Measurements from ENCODE around the gene GPR139.

The GPR139 gene

GRCh38 chr16:20073203-20074098, at the start of gene GPR139:
Gene GPR139 (minus strand): TSS chr16:20073890. CDS start chr16:20073616, 274 bp downstream.
- H3K36me3 ChIP-seq (ENCODE audit: low read length): no peaks in the 10 kb centered on the region
- no peak within 1 kb of the TSS for H3K9ac ChIP-seq (ENCODE audit: low read length)
- H3K4me3 ChIP-seq (ENCODE audit: insufficient read depth, low read length, poor library complexity, severe bottlenecking): no peak within 1 kb of the TSS
- H4K20me1 ChIP-seq (ENCODE audit: low read depth, low read length): no peaks in the 10 kb centered on the region
- no peak within 1 kb of the TSS for H3K27ac ChIP-seq (ENCODE audit: low read depth, low read length)
- H3K27me3 ChIP-seq (ENCODE audit: low read length): no peaks in the 10 kb centered on the region
- no peaks in the 10 kb centered on the region for H3K79me2 ChIP-seq (ENCODE audit: insufficient read depth, low read length)
- H3F3A ChIP-seq (ENCODE audit: insufficient read depth): no peaks in the 10 kb centered on the region
- TF ChIP-seq, protein P1, sequence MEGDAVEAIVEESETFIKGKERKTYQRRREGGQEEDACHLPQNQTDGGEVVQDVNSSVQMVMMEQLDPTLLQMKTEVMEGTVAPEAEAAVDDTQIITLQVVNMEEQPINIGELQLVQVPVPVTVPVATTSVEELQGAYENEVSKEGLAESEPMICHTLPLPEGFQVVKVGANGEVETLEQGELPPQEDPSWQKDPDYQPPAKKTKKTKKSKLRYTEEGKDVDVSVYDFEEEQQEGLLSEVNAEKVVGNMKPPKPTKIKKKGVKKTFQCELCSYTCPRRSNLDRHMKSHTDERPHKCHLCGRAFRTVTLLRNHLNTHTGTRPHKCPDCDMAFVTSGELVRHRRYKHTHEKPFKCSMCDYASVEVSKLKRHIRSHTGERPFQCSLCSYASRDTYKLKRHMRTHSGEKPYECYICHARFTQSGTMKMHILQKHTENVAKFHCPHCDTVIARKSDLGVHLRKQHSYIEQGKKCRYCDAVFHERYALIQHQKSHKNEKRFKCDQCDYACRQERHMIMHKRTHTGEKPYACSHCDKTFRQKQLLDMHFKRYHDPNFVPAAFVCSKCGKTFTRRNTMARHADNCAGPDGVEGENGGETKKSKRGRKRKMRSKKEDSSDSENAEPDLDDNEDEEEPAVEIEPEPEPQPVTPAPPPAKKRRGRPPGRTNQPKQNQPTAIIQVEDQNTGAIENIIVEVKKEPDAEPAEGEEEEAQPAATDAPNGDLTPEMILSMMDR (IDR thresholded peaks at IDR 0.05; ENCODE audit: insufficient read depth, low read length, poor library complexity, severe bottlenecking): no peak
- TF ChIP-seq EZH2phosphoT487 (conservative IDR thresholded peaks at IDR 0.05; ENCODE audit: low read length): no peak
- no peak within 1 kb of the TSS for H3K4me2 ChIP-seq (ENCODE audit: low read depth, low read length, poor library complexity, severe bottlenecking)
- no peak within 1 kb of the TSS for H2AFZ ChIP-seq (ENCODE audit: low read depth, low read length, severe bottlenecking)
- no peaks in the 10 kb centered on the region for H3K9me3 ChIP-seq (ENCODE audit: insufficient read depth, low read length)
- no peaks in the 10 kb centered on the region for H3K9me2 ChIP-seq (replicated peaks; ENCODE audit: insufficient read depth, low read length)

DNA sequence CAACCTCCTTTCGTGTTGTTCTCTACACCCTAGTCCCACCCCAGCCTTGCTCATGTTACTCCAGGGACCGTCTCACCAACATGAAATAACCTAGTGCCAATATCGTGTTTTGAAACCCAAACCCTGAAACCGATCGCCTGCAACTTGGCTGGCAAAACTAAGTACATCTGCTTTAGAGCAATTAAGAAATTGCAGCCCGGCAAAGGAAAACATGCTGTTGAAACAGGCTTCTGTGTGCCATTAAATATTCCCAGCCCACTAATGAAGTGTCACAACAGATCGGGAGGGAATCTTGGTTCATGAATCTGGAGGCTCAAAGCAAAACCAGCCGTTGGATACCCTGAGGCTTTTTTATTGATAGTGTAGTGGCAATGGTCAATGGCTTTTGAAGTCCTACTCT, 48.3 kb upstream of the GPR139 start:
- no peaks in the 10 kb centered on the region for H3K27me3 ChIP-seq (ENCODE audit: low read length)

DNA sequence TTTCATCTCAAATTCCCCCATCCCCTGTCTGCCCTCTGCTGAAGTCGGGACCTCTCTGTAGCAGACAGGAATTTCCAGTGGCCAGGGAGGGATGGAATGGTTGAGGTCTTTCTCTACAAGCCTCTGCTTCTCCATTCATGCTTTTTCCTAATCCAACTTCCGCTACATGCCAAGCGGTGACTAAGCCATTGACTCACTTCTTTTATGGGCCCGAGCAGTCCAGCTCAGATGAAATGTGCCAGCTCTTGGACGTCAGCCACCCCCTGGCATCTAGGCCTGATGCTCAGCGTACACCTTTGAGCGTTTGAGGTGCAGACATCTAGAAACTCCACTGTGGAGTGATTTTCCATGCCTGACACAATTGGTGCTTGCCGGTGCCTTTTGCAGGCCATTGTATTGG, 40.7 kb upstream of the GPR139 start:
- Histone ChIP-seq H3K9me3 (ENCODE audit: insufficient read depth, low read length) (no peaks in the 10 kb centered on the region), H3K27me3 (ENCODE audit: low read length) (no peaks in the 10 kb centered on the region), H2AFZ (ENCODE audit: low read depth, low read length, severe bottlenecking) (no peak overlapping the region), H3K9me2 (replicated peaks; ENCODE audit: insufficient read depth, low read length) (no peaks in the 10 kb centered on the region), H3K79me2 (ENCODE audit: insufficient read depth, low read length) (no peaks in the 10 kb centered on the region), H3K4me3 (ENCODE audit: insufficient read depth, low read length, poor library complexity, severe bottlenecking) (no peak overlapping the region), H3F3A (ENCODE audit: insufficient read depth) (no peaks in the 10 kb centered on the region), H3K36me3 (ENCODE audit: low read length) (no peaks in the 10 kb centered on the region), H4K20me1 (ENCODE audit: low read depth, low read length) (no peaks in the 10 kb centered on the region), H3K4me2 (ENCODE audit: low read depth, low read length, poor library complexity, severe bottlenecking) (no peak overlapping the region), H3K27ac (ENCODE audit: low read depth, low read length) (no peak overlapping the region), H3K9ac (ENCODE audit: low read length) (no peak overlapping the region)
- TF ChIP-seq, protein P1 (IDR thresholded peaks at IDR 0.05; ENCODE audit: insufficient read depth, low read length, poor library complexity, severe bottlenecking): no peak
- no peak for TF ChIP-seq EZH2phosphoT487 (conservative IDR thresholded peaks at IDR 0.05; ENCODE audit: low read length)

More for the DNA sequence above, 48.3 kb upstream of the GPR139 start:
- no peaks in the 10 kb centered on the region for H3K9me3 ChIP-seq (ENCODE audit: insufficient read depth, low read length)
- TF ChIP-seq, protein P1 (IDR thresholded peaks at IDR 0.05; ENCODE audit: insufficient read depth, low read length, poor library complexity, severe bottlenecking): no peak
- no peak overlapping the region for H3K4me2 ChIP-seq (ENCODE audit: low read depth, low read length, poor library complexity, severe bottlenecking)
- no peaks in the 10 kb centered on the region for H4K20me1 ChIP-seq (ENCODE audit: low read depth, low read length)
- H3K27ac ChIP-seq (ENCODE audit: low read depth, low read length): no peak overlapping the region
- H3K9ac ChIP-seq (ENCODE audit: low read length): no peak overlapping the region
- H3K79me2 ChIP-seq (ENCODE audit: insufficient read depth, low read length): no peaks in the 10 kb centered on the region
- no peak overlapping the region for H2AFZ ChIP-seq (ENCODE audit: low read depth, low read length, severe bottlenecking)
- no peaks in the 10 kb centered on the region for H3K36me3 ChIP-seq (ENCODE audit: low read length)
- no peak overlapping the region for H3K4me3 ChIP-seq (ENCODE audit: insufficient read depth, low read length, poor library complexity, severe bottlenecking)
- no peaks in the 10 kb centered on the region for H3K9me2 ChIP-seq (replicated peaks; ENCODE audit: insufficient read depth, low read length)
- H3F3A ChIP-seq (ENCODE audit: insufficient read depth): no peaks in the 10 kb centered on the region
